HEK293 (cell line): ENCODE measurements around the gene IL36RN.

Source experiments
- CTCF ChIA-PET: fragments of 350-600 bp; formaldehyde crosslinking; extraction: SDS; loops from one replicate; lab custom pipeline; 2021; ENCODE audit warnings: antibody characterized with exemption; lab: Yijun Ruan, JAX
- POLR2A ChIA-PET: fragments of 300-600 bp; formaldehyde crosslinking; extraction: SDS; loops from one replicate; lab custom pipeline; 2020; ENCODE audit warnings: antibody characterized with exemption, inconsistent platforms; lab: Yijun Ruan, JAX
- H3K27ac ChIP-seq: fragments of 200-500 bp; sonication (Bioruptor generic); 2 replicates; pipeline ENCODE4 v1.5.1; 2014; ENCODE audit warnings: low read depth, low read length, control low read depth, inconsistent platforms; ENCODE audit errors: extremely low read depth
- H3K36me3 ChIP-seq, 2 experiments: fragments of 200-500 bp in 1 of 2; sonication (Bioruptor generic) in 1 of 2; 1 replicate in 1 of 2; 2 replicates in 1 of 2; pipeline ENCODE4 v1.5.1; 2014 to 2017; ENCODE audit warnings: inconsistent platforms in 2 of 2, low read length in 2 of 2; ENCODE audit not compliant: control insufficient read depth in 2 of 2, insufficient read depth in 1 of 2
- H3K4me1 ChIP-seq: fragments of 200-500 bp; sonication (Bioruptor generic); 2 replicates; pipeline ENCODE4 v1.5.1; 2014; ENCODE audit warnings: mild to moderate bottlenecking, low read length, inconsistent platforms; ENCODE audit not compliant: control insufficient read depth, insufficient read depth
- H3K4me3 ChIP-seq: 2 replicates; pipeline ENCODE4 v1.5.1; 2011; ENCODE audit warnings: low read depth, mild to moderate bottlenecking, control low read depth, low read length, moderate library complexity
- H3K9me3 ChIP-seq: fragments of 200-500 bp; sonication (Bioruptor generic); 2 replicates; pipeline ENCODE4 v1.5.1; 2014; ENCODE audit warnings: low read depth, low read length, inconsistent platforms; ENCODE audit not compliant: control insufficient read depth, insufficient read depth
- AEBP2 ChIP-seq: fragments of 450-650 bp; formaldehyde crosslinking; IDR thresholded peaks from 2 replicates; pipeline ENCODE4 v1.5.1; 2016; ENCODE audit warnings: missing biosample characterization, missing genetic modification characterization, borderline replicate concordance
- CTCF ChIP-seq: fragments of 450-650 bp; formaldehyde crosslinking; IDR thresholded peaks from 2 replicates; pipeline ENCODE4 v1.5.1; 2016; ENCODE audit warnings: missing biosample characterization, missing genetic modification characterization
- FEZF1 ChIP-seq: fragments of 450-650 bp; formaldehyde crosslinking; IDR thresholded peaks from 2 replicates; pipeline ENCODE4 v1.5.1; 2016; ENCODE audit warnings: missing biosample characterization, missing genetic modification characterization
- GFI1B ChIP-seq: fragments of 450-650 bp; formaldehyde crosslinking; IDR thresholded peaks from 2 replicates; pipeline ENCODE4 v1.5.1; 2016; ENCODE audit warnings: missing biosample characterization, missing genetic modification characterization
- INSM2 ChIP-seq: fragments of 450-650 bp; formaldehyde crosslinking; IDR thresholded peaks from 2 replicates; pipeline ENCODE4 v1.5.1; 2016; ENCODE audit warnings: missing biosample characterization, missing genetic modification characterization
- MZF1 ChIP-seq: fragments of 450-650 bp; formaldehyde crosslinking; IDR thresholded peaks from 2 replicates; pipeline ENCODE4 v1.5.1; 2017; ENCODE audit warnings: missing biosample characterization, missing genetic modification characterization, borderline replicate concordance
- PRDM6 ChIP-seq: fragments of 450-650 bp; formaldehyde crosslinking; IDR thresholded peaks from 2 replicates; pipeline ENCODE4 v1.5.1; 2017; ENCODE audit warnings: missing biosample characterization, missing genetic modification characterization
- SP2 ChIP-seq: fragments of 450-650 bp; formaldehyde crosslinking; IDR thresholded peaks from 2 replicates; pipeline ENCODE4 v1.5.1; 2016; ENCODE audit warnings: missing biosample characterization, missing genetic modification characterization
- ZBTB1 ChIP-seq: fragments of 450-650 bp; formaldehyde crosslinking; IDR thresholded peaks from 2 replicates; pipeline ENCODE4 v1.5.1; 2016; ENCODE audit warnings: missing biosample characterization, missing genetic modification characterization
- ZBTB21 ChIP-seq: fragments of 450-650 bp; formaldehyde crosslinking; IDR thresholded peaks from 2 replicates; pipeline ENCODE4 v1.5.1; 2017; ENCODE audit warnings: missing biosample characterization, missing genetic modification characterization
- ZFP3 ChIP-seq: fragments of 450-650 bp; formaldehyde crosslinking; IDR thresholded peaks from 2 replicates; pipeline ENCODE4 v1.5.1; 2016; ENCODE audit warnings: low read depth, missing biosample characterization, missing genetic modification characterization
- ZNF140 ChIP-seq: fragments of 450-650 bp; formaldehyde crosslinking; IDR thresholded peaks from 2 replicates; pipeline ENCODE4 v1.5.1; 2016; ENCODE audit warnings: missing biosample characterization, missing genetic modification characterization
- ZNF184 ChIP-seq: fragments of 450-650 bp; IDR thresholded peaks from 2 replicates; pipeline ENCODE4 v1.5.1; 2018; ENCODE audit warnings: missing biosample characterization, mild to moderate bottlenecking, missing genetic modification characterization
- ZNF221 ChIP-seq: fragments of 450-650 bp; formaldehyde crosslinking; IDR thresholded peaks from 2 replicates; pipeline ENCODE4 v1.5.1; 2017; ENCODE audit warnings: missing biosample characterization, missing genetic modification characterization, borderline replicate concordance
- ZNF266 ChIP-seq: fragments of 450-650 bp; formaldehyde crosslinking; IDR thresholded peaks from 2 replicates; pipeline ENCODE4 v1.5.1; 2016; ENCODE audit warnings: missing biosample characterization, missing genetic modification characterization, low read depth
- ZNF280D ChIP-seq: fragments of 450-650 bp; formaldehyde crosslinking; IDR thresholded peaks from 2 replicates; pipeline ENCODE4 v1.5.1; 2016; ENCODE audit warnings: missing biosample characterization, missing genetic modification characterization
- ZNF324 ChIP-seq: fragments of 450-650 bp; formaldehyde crosslinking; IDR thresholded peaks from 2 replicates; pipeline ENCODE4 v1.5.1; 2016; ENCODE audit warnings: missing biosample characterization, missing genetic modification characterization
- ZNF350 ChIP-seq: fragments of 450-650 bp; formaldehyde crosslinking; IDR thresholded peaks from 2 replicates; pipeline ENCODE4 v1.5.0; 2017; ENCODE audit warnings: missing biosample characterization, mild to moderate bottlenecking, missing genetic modification characterization
- ZNF473 ChIP-seq: fragments of 450-650 bp; formaldehyde crosslinking; IDR thresholded peaks from 2 replicates; pipeline ENCODE4 v1.5.1; 2017; ENCODE audit warnings: missing biosample characterization, missing genetic modification characterization
- ZNF514 ChIP-seq: fragments of 450-650 bp; formaldehyde crosslinking; IDR thresholded peaks from 2 replicates; pipeline ENCODE4 v1.5.1; 2016; ENCODE audit warnings: missing biosample characterization, missing genetic modification characterization
- ZNF521 ChIP-seq: fragments of 450-650 bp; formaldehyde crosslinking; IDR thresholded peaks from 2 replicates; pipeline ENCODE4 v1.5.1; 2017; ENCODE audit warnings: missing biosample characterization, mild to moderate bottlenecking, missing genetic modification characterization
- ZNF529 ChIP-seq: fragments of 450-650 bp; formaldehyde crosslinking; IDR thresholded peaks from 2 replicates; pipeline ENCODE4 v1.5.1; 2017; ENCODE audit warnings: missing genetic modification characterization, missing biosample characterization; ENCODE audit not compliant: insufficient replicate concordance
- ZNF596 ChIP-seq: fragments of 450-650 bp; IDR thresholded peaks from 2 replicates; pipeline ENCODE4 v1.5.0; 2018; ENCODE audit warnings: missing biosample characterization, mild to moderate bottlenecking, missing genetic modification characterization, moderate library complexity
- ZNF664 ChIP-seq: fragments of 450-650 bp; formaldehyde crosslinking; IDR thresholded peaks from 2 replicates; pipeline ENCODE4 v1.5.1; 2016; ENCODE audit warnings: missing biosample characterization, missing genetic modification characterization
- ZNF677 ChIP-seq: fragments of 450-650 bp; IDR thresholded peaks from 2 replicates; pipeline ENCODE4 v1.5.0; 2018; ENCODE audit warnings: missing biosample characterization, mild to moderate bottlenecking, missing genetic modification characterization, moderate library complexity
- ZNF692 ChIP-seq: fragments of 450-650 bp; formaldehyde crosslinking; IDR thresholded peaks from 2 replicates; pipeline ENCODE4 v1.5.1; 2016; ENCODE audit warnings: missing biosample characterization, missing genetic modification characterization
- ZNF777 ChIP-seq: fragments of 450-650 bp; formaldehyde crosslinking; IDR thresholded peaks from 2 replicates; pipeline ENCODE4 v1.5.1; 2017; ENCODE audit warnings: missing biosample characterization, missing genetic modification characterization, borderline replicate concordance

Gene IL36RN

GRCh38 chr2:113024764-113025163, 34.2 kb upstream of the IL36RN start (continued):
- TF ChIP-seq ZNF473 (tag by site-specific recombination) (no peak), ZNF221 (tag by site-specific recombination) (no peak), ZBTB1 (tag by site-specific recombination) (no peak), ZNF677 (tag by site-specific recombination) (no peak), GFI1B (tag by site-specific recombination) (no peak), SP2 (tag by site-specific recombination) (no peak), ZNF350 (tag by site-specific recombination) (no peak)

- Histone ChIP-seq H3K4me1 (no peaks in the 10 kb centered on the region), H3K9me3 (no peaks in the 10 kb centered on the region), H3K4me3 (no peak overlapping the region)
- POLR2A ChIA-PET = no interaction called here
- TF ChIP-seq AEBP2 (tag by site-specific recombination) (no peak), ZBTB21 (tag by site-specific recombination) (no peak), ZFP3 (tag by site-specific recombination) (no peak), ZNF596 (no peak), ZNF514 (tag by site-specific recombination) (no peak), ZNF280D (tag by site-specific recombination) (no peak), PRDM6 (tag by site-specific recombination) (no peak), INSM2 (tag by site-specific recombination) (no peak), ZNF521 (no peak), ZNF664 (tag by site-specific recombination) (no peak), MZF1 (tag by site-specific recombination) (no peak), ZNF529 (tag by site-specific recombination) (no peak), ZNF266 (tag by site-specific recombination) (no peak), ZNF140 (tag by site-specific recombination) (no peak), CTCF (tag by site-specific recombination) (no peak), ZNF184 (tag by site-specific recombination) (no peak), ZNF692 (tag by site-specific recombination) (no peak), FEZF1 (tag by site-specific recombination) (no peak), ZNF777 (no peak), ZNF324 (no peak)
- TF ChIP-seq, all 188 proteins: peak for 0
- H3K36me3 ChIP-seq = no peaks in the 10 kb centered on the region
- CTCF ChIA-PET = no interaction called here
- no peak overlapping the region for H3K27ac ChIP-seq
These were observed 33.3 kb upstream of the IL36RN start for GRCh38 chr2:113025737-113026136.
